Kidney epithelial cell (primary cell): ENCODE data around the gene TBCD. TPM values are rescaled to one million over a fixed set of nuclear protein-coding genes. Genes with fewer than 3 reads are reported as not detected.
A peak's percentile ranks its signal among the peaks of the same experiment; 100 is the strongest.

ENCODE experiments used
- DNase-seq: peaks from one replicate; pipeline ENCODE4 v3.0.0-alpha.2; 2010; ENCODE audit warnings: low read depth
- H3K27me3 ChIP-seq: 2 replicates; pipeline ENCODE4 v1.6.0; 2011; ENCODE audit warnings: low read length; ENCODE audit not compliant: control insufficient read depth, insufficient read depth
- H3K36me3 ChIP-seq: 2 replicates; pipeline ENCODE4 v1.5.1; 2011; ENCODE audit warnings: low read length; ENCODE audit not compliant: control insufficient read depth, insufficient read depth
- H3K4me3 ChIP-seq: 2 replicates; pipeline ENCODE4 v1.5.1; 2011; ENCODE audit warnings: low read depth, mild to moderate bottlenecking, control low read depth, low read length
- total RNA-seq: library from RNA; depleted of rRNA; stranded (reverse); fragments of >200 nt; gene quantifications from 2 replicates; pipeline ENCODE4 v1.2.3, GENCODE V29; 2015
- TF ChIP-seq, protein P1 (sequence below): IDR thresholded peaks from 2 replicates; pipeline ENCODE4 v1.5.1; 2011; ENCODE audit warnings: mild to moderate bottlenecking, moderate library complexity, low read length, control low read depth, inconsistent platforms; ENCODE audit not compliant: insufficient read depth, poor library complexity, severe bottlenecking

TBCD gene
- total RNA-seq, 1 donor from 2014 or later, result 69.6 TPM

DNA sequence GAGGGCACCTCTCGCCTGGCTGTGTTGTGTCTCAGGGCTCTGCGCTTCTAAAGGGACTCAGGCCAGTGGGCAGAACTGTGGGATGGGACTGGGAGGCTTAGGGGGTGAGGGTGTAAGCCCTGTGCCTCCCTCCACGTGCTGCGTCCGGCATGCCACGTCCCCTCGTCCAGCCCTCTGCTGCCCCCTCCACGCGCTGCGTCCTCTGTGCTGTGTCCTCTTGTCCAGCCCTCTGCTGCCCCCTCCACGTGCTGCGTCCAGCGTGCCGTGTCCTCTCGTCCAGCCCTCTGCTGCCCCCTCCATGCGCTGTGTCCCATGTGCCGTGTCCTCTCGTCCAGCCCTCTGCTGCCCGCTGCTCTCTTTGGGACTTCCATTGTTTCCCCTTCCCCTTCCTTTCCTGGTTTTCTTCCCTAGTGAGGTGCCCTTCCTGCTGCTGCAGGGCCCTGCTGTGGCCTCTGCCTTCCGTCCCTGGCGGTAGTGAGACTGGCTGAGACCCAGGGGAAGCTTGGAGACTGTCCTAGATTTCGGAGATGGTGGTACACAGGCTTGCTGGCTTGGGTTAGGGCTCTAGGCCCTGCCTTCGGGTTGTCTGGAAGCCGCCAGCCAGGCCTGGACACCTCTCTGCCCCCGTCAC, 94.3 kb downstream of the TBCD start:
- H3K27me3 ChIP-seq, result no peaks in the 10 kb centered on the region
- no peak for DNase-seq
- H3K4me3 ChIP-seq, result no peak overlapping the region
- peaks cover 1% of the 10 kb centered on the region for H3K36me3 ChIP-seq
- TF ChIP-seq, protein P1, sequence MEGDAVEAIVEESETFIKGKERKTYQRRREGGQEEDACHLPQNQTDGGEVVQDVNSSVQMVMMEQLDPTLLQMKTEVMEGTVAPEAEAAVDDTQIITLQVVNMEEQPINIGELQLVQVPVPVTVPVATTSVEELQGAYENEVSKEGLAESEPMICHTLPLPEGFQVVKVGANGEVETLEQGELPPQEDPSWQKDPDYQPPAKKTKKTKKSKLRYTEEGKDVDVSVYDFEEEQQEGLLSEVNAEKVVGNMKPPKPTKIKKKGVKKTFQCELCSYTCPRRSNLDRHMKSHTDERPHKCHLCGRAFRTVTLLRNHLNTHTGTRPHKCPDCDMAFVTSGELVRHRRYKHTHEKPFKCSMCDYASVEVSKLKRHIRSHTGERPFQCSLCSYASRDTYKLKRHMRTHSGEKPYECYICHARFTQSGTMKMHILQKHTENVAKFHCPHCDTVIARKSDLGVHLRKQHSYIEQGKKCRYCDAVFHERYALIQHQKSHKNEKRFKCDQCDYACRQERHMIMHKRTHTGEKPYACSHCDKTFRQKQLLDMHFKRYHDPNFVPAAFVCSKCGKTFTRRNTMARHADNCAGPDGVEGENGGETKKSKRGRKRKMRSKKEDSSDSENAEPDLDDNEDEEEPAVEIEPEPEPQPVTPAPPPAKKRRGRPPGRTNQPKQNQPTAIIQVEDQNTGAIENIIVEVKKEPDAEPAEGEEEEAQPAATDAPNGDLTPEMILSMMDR, result no peak

DNA sequence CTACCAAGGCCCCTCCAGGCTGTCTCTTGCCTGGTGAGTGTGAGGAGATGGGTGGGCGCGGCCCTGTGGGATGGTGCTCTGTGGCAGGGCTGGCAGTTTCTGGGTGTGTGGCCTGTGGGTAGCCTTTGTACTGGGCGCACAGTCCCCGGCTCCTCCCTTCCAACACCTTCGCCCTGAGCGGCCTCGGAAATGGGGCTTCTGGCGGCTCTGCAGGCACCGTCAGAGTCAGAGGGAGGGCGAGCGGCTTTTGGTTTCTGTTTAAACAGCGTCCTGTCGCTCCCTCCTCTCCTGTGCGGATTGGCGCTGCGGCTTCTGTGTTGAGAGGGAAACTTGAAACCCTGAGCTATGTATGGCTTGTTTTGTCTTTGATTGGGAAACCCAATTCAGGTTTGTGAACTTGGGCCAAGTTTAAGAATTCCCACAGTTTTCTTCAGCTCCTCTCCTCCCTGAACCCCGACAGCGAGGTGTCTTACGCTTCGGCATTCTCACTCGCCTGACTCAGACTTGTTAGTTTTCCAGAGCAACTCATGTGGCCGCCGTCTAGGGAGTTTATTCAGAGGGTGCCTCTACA, 96.2 kb downstream of the TBCD start:
- H3K27me3 ChIP-seq, result no peaks in the 10 kb centered on the region
- DNase-seq, result no peak
- H3K36me3 ChIP-seq, result peaks cover 1% of the 10 kb centered on the region
- TF ChIP-seq, protein P1, result no peak
- H3K4me3 ChIP-seq, result peak overlapping the region; percentile 26

DNA sequence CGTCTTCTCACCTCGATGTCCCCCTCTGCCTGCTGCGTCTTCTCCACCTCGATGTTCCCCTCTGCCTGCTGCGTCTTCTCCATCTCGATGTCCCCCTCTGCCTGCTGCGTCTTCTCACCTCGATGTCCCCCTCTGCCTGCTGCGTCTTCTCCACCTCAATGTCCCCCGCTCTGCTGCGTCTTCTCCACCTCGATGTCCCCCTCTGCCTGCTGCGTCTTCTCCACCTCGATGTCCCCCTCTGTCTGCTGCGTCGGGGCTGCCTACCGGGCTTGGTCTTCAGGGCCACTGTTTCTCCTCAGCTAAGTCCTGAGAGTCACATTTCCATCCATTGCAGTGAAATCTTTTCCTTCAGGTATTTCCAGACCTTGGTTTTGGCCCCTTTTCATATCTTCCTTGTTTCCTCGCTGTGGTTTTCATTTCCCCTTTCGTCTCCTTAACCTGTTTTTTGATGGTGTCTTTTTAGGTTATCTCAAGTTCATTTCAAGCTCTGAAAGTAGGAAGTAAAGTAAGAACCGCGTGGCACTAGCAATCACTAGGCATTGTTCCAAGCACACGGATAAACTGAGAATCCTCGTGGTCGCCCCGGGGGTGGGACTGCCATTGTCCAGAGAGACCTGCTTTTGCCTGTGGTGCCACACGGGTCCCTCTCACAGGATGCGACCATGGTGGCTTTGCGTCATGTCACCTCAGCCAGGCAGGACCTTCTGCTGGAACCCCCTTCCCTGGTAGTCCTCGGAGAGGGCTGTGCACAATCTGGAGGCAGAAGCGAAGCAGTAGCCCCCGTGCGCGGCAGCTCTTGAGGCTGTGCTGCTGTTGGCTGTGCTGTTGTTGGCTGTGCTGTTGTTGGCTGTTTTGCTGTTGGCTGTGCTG, 97.4 kb downstream of the TBCD start:
- Histone ChIP-seq H3K4me3 (no peak overlapping the region), H3K36me3 (peaks cover 1% of the 10 kb centered on the region), H3K27me3 (no peaks in the 10 kb centered on the region)
- TF ChIP-seq, protein P1, result no peak
- DNase-seq, result no peak

DNA sequence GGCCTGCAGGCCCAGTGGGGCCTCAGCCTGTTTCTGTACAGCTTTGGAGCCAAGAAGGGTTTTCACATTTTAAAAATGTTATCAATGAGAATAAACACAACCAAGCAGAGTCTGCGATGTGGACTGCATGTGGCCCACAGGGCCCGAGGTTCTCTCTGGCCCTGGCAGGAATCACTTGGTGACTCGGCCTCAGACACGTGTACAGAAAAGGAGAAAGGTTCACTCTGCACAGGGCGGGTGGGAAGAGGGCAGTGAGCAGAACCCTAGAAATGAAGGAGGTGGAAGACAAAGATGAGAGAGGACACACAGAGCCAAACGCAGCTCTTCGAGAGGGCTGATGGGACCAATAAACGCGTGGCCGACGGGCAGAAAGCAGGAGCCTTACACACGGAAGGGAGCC, 99.5 kb downstream of the TBCD start:
- Histone ChIP-seq H3K4me3 (no peak overlapping the region), H3K27me3 (no peaks in the 10 kb centered on the region), H3K36me3 (peaks cover 1% of the 10 kb centered on the region)
- no peak for DNase-seq
- TF ChIP-seq, protein P1, result no peak

DNA sequence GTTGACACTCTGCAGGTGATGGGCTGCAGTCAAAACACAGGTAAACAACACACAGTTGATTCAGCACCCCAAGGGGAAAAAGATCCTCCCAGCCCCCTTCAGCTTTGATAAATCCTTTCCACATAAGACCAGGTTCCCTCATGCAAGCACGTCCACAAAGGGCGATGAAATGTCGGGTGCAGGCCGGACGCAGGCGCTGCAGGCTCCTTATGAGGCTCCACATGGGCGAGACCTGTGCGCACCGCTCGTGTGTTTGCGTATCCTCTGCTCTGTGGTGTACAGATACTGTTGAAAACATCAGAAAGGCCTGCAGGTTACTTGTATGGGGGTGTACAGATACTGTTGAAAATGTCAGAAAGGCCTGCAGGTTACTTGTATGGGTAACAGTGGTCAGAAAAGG, 102.4 kb downstream of the TBCD start:
- TF ChIP-seq, protein P1, result no peak
- H3K4me3 ChIP-seq, result no peak overlapping the region
- H3K27me3 ChIP-seq, result no peaks in the 10 kb centered on the region
- no peaks in the 10 kb centered on the region for H3K36me3 ChIP-seq
- DNase-seq, result no peak
